ENCODE results near the gene SGMS1.
"Not testable (repeated sequence)": the region's sequence is repeated elsewhere in the genome, so short reads cannot be mapped to it uniquely, and the experiment has no call there.

Gene SGMS1

GRCh38 chr10:50490241-50490640 is 133.5 kb downstream of the SGMS1 start:
- H3K4me3 ChIP-seq (ENCODE audit: control insufficient read depth, low read depth, low read length) = no peak overlapping the region
- no peak for DNase-seq (ENCODE audit: low read depth)
- no peak for TF ChIP-seq CTCF (conservative IDR thresholded peaks at IDR 0.05; ENCODE audit: control insufficient read depth, insufficient read depth, low read depth, low read length)

GRCh38 chr10:50484550-50484949 is 139.2 kb downstream of the SGMS1 start:
- not testable (repeated sequence) for DNase-seq (ENCODE audit: low read depth)

GRCh38 chr10:50480054-50481007 is 143.4 kb downstream of the SGMS1 start:
- no peak for TF ChIP-seq CTCF (conservative IDR thresholded peaks at IDR 0.05; ENCODE audit: control insufficient read depth, insufficient read depth, low read depth, low read length)
- H3K4me3 ChIP-seq (ENCODE audit: control insufficient read depth, low read depth, low read length) = no peak overlapping the region
- no peak for DNase-seq (ENCODE audit: low read depth)

More at GRCh38 chr10:50484550-50484949, 139.2 kb downstream of the SGMS1 start:
- H3K4me3 ChIP-seq (ENCODE audit: control insufficient read depth, low read depth, low read length) = not testable (repeated sequence)

GRCh38 chr10:50477287-50478203 is 146.2 kb downstream of the SGMS1 start:
- no peak for TF ChIP-seq CTCF (conservative IDR thresholded peaks at IDR 0.05; ENCODE audit: control insufficient read depth, insufficient read depth, low read depth, low read length)
- H3K4me3 ChIP-seq (ENCODE audit: control insufficient read depth, low read depth, low read length) = no peak overlapping the region
- DNase-seq (ENCODE audit: low read depth) = no peak

GRCh38 chr10:50473756-50474155 is 150.0 kb downstream of the SGMS1 start:
- TF ChIP-seq CTCF (conservative IDR thresholded peaks at IDR 0.05; ENCODE audit: control insufficient read depth, insufficient read depth, low read depth, low read length) = no peak
- DNase-seq (ENCODE audit: low read depth) = no peak
- no peak overlapping the region for H3K4me3 ChIP-seq (ENCODE audit: control insufficient read depth, low read depth, low read length)

GRCh38 chr10:50472914-50473313 is 150.8 kb downstream of the SGMS1 start:
- no peak overlapping the region for H3K4me3 ChIP-seq (ENCODE audit: control insufficient read depth, low read depth, low read length)
- TF ChIP-seq CTCF (conservative IDR thresholded peaks at IDR 0.05; ENCODE audit: control insufficient read depth, insufficient read depth, low read depth, low read length) = no peak
- no peak for DNase-seq (ENCODE audit: low read depth)

- no peak for DNase-seq (ENCODE audit: low read depth)
- H3K4me3 ChIP-seq (ENCODE audit: control insufficient read depth, low read depth, low read length) = no peak overlapping the region
- TF ChIP-seq CTCF (conservative IDR thresholded peaks at IDR 0.05; ENCODE audit: control insufficient read depth, insufficient read depth, low read depth, low read length) = no peak
These were observed 152.2 kb downstream of the SGMS1 start for GRCh38 chr10:50471583-50471975.

Data from fibroblast of mammary gland (primary cell).